Liver (tissue), 3 donors: ENCODE measurements around the gene SCAI.

Experiments used
- CTCF ChIP-seq: fragments of 150-350 bp; IDR thresholded peaks from 2 replicates; pipeline ENCODE4 v1.5.1; 2017; ENCODE audit warnings: improper control_type of control experiment, low read depth, low read length; ENCODE audit not compliant: missing input control
- FOXA1 ChIP-seq: IDR thresholded peaks from 2 replicates; pipeline ENCODE4 v1.6.1; 2016; ENCODE audit warnings: antibody characterized with exemption
- JUND ChIP-seq, 2 donors: IDR thresholded peaks; 2 replicates each; pipeline ENCODE4 v1.6.1; 2016; ENCODE audit warnings: antibody characterized with exemption in 2 of 2
- SP1 ChIP-seq: IDR thresholded peaks from 2 replicates; pipeline ENCODE4 v1.6.1; 2018; ENCODE audit warnings: antibody characterized with exemption, mild to moderate bottlenecking
- ZBTB33 ChIP-seq: IDR thresholded peaks from 2 replicates; pipeline ENCODE4 v1.6.1; 2016; ENCODE audit warnings: antibody characterized with exemption
- donor health status: healthy.
- donor health status: healthy.

- TF ChIP-seq ZBTB33 (no peak), CTCF (no peak), FOXA1 (no peak), JUND (IDR thresholded peaks at IDR 0.05) (no peak), SP1 (no peak)
These were observed 63.4 kb downstream of the SCAI start for GRCh38 chr9:125079931-125080330.
